HG03045 (cell line): Measurements from ENCODE around the gene PPP2R3A.
"Not testable (repeated sequence)": the region's sequence is repeated elsewhere in the genome, so short reads cannot be mapped to it uniquely, and the experiment has no call there.

Experiments
- ATAC-seq: cut with Tn5 transposase; IDR thresholded peaks from one replicate; pipeline ENCODE4 v1.9.1; 2021; ENCODE audit warnings: mild to moderate bottlenecking, moderate library complexity; ENCODE audit not compliant: unreplicated experiment

PPP2R3A gene, protein sequence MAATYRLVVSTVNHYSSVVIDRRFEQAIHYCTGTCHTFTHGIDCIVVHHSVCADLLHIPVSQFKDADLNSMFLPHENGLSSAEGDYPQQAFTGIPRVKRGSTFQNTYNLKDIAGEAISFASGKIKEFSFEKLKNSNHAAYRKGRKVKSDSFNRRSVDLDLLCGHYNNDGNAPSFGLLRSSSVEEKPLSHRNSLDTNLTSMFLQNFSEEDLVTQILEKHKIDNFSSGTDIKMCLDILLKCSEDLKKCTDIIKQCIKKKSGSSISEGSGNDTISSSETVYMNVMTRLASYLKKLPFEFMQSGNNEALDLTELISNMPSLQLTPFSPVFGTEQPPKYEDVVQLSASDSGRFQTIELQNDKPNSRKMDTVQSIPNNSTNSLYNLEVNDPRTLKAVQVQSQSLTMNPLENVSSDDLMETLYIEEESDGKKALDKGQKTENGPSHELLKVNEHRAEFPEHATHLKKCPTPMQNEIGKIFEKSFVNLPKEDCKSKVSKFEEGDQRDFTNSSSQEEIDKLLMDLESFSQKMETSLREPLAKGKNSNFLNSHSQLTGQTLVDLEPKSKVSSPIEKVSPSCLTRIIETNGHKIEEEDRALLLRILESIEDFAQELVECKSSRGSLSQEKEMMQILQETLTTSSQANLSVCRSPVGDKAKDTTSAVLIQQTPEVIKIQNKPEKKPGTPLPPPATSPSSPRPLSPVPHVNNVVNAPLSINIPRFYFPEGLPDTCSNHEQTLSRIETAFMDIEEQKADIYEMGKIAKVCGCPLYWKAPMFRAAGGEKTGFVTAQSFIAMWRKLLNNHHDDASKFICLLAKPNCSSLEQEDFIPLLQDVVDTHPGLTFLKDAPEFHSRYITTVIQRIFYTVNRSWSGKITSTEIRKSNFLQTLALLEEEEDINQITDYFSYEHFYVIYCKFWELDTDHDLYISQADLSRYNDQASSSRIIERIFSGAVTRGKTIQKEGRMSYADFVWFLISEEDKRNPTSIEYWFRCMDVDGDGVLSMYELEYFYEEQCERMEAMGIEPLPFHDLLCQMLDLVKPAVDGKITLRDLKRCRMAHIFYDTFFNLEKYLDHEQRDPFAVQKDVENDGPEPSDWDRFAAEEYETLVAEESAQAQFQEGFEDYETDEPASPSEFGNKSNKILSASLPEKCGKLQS (N-terminal part only)

DNA sequence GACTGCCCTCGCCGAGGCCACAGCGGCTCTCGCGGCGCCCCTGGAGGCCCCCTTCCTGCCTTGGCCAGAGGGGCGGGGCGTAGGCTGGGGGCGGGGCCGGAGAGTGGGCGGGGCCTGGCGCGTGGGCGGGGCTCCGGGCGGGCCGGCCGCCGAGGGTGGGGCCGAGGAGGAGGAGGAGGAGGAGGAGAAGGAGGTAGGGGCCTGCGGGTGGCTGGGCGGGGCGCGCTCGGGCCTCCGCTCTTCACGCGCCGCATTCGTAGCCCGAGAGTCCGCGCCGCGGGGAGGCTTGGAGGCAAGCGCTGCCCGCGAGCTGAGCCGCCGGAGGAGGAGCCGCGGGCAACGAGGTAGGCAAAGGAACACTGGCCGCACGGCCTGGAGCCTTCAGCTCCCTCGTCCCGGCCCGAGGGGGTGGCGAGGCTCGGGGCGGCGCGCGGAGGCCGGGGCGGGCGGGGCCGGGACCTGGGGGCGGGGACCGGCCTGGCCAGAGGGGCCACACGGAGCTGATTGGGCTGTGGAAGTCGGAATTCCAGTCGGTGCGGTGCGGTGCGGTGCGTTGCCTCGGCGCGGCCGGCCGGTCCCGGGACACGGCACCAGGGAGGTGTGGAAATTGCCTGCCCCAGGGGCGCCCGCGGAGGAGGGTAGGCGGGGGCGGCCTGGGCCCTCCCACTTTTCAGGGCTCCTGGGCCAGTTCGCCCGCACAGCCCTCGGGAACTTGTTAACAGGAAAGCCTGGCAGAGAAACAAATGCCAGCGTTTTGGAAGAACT lies at the start of gene PPP2R3A:
Gene PPP2R3A, plus strand, starts transcription at position 223 of the 765 bp plus-strand sequence. CDS start 35,771 bp downstream, outside the sequence.
- ATAC-seq, result peak; percentile 73

DNA sequence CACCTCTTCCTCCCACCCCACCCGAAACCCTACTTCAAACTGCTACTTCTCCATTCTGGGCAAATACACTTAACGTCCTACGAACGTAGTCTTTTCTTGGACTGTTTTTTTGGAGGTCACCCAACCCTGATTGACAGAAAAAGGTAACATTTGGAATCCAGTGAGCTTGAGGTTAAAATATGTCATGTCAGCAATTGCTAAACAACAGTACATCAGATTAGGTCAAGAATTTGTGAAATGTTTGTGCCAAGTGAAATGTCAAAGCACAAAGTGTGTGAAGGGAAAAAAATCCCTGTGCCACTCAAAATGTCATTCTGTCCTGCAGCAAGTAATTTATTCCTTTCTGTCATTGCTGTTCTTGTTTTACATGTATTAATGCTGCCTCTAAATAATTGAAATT lies 49.2 kb upstream of the PPP2R3A start:
- no peak for ATAC-seq

DNA sequence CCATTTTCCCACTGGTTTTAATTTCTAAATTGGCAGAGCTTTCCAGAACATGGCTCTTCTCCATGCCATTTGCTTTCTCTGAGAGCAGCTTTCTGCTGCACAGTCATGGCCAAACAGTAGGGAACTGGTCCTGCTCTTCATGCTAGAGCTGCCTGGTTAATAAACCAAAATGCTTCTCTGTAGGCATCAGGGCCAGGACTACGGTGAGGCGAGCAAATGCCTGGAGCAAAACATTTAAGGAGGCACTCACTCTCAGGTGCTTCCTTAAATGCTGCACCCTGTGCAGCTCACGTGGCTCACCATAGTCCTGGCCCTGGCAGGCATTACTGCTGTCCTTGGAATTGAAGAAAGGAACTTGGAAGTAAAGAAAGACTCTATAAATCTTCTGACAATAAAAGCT lies 48.5 kb upstream of the PPP2R3A start:
- no peak for ATAC-seq

DNA sequence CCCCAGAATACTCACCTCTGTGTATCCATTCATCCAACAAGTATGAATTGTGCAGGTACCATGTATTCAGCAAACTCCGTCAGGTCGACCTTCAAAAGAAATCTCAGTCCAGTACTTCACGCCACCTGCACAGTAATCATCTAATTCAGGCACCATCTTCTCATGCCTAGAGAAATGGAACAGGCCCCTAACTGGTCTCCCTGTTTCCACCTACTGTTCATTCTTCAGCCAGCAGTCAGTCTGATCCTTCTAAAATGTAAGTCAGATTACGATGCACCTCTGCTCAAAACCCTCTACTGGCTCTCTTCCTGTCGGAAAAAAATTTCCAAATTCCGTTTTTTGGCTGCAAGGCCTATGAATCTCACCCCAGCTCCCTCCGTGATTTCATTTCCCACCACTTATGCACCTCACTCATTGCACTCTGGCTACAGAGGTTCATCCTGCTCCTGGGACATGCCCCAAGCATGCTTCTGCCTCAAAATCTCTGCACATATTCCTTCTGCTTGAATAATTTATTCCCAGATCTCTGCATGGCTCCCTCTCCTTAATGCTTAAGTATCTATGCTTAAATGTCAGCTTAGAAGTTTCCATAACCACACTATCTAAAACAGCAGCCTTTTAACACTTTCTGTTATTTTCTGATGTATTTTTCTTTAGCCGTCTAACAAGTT lies 47.5 kb upstream of the PPP2R3A start:
- no peak for ATAC-seq

DNA sequence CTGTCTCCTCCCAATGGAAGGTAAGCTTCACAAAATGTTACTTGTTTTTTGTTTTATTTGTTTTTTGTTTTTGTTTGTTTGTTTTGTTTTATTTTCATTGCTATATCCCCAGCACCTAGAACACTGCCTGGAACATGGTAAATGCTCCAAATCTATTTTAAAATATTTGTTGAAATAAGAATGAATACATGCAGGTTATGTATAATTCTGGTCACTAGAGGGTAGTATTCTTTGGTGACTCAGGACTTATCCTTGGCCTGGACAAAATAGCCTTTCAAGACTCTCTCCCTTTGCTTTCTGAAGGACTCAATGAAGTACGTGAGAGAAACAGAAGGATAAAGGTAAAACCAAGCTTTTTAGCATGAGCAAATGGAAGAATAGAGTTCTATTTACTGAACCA lies 46.9 kb upstream of the PPP2R3A start:
- no peak for ATAC-seq

DNA sequence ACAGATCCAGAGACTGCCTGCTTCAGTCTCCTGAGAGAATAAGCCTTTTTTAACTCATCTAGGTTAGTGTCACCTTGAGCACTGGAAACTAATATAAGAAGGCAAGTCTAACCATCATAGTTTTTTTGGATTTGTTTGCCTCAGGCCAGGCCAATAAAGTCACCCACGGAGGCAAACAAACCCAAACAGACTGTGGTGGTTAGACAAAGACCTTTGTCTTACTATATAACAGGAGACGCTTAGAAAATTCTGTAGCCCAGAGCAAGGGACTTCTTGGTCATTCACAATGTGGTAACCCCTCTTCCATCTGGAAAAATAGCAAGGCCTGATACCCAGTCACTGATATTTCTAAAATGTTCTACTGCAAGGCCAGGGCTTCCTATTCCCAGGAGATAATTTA lies 45.3 kb upstream of the PPP2R3A start:
- ATAC-seq, result no peak

DNA sequence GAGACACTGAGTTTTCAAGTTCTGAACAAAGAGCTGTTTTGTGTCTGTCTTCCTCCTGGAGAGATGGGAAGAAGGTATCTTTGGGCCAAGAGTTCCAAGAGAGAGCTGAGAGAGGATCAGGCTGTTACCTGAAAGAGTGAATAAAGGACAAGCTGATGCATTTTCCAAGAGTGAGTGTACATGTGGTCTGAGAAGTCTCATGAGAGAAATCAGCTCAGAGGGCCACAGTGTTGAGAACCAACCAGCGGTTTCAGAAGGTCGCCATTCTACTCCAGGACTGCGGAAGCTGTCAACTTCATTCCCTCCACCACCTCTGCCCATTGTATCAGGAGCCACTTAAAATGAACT lies 42.7 kb upstream of the PPP2R3A start:
- ATAC-seq, result no peak

DNA sequence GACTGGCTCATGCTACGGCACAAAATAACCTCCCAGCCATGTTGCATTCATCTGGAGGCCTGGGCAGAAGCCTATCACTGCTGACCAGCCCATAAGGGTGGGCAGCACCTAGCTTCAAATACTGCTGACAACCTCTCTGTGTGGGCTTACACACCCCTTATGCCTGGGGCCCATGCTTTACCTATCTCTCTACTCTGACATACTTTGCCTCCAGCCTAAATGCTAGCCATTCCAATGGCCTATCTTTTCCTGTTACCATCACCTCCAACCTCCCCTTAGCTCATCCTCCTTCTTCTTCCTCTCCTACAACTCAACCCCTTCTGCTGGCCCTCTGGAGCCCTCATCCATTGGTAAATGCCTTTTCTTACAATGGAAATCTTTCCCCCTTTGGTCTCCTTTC lies 41.0 kb upstream of the PPP2R3A start:
- ATAC-seq, result no peak

DNA sequence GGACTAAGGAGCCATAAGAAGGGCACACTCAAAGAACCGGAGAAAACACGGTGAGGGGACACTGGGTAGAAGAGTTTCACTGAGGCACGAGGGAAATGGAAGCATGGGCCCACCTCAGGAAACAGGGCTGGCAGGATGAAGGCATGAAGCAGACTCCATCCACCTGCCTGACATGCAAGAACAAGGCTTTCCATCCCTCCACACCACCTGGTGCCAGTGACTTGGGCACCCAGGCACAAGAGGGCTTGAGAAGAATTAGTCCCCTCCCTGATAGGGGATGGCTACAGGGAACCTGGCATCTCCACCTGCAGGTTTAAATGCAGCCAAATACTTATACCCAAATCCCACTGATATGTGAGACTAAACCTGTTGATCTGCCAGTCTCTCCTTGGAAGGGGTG lies 38.9 kb upstream of the PPP2R3A start:
- ATAC-seq, result no peak

DNA sequence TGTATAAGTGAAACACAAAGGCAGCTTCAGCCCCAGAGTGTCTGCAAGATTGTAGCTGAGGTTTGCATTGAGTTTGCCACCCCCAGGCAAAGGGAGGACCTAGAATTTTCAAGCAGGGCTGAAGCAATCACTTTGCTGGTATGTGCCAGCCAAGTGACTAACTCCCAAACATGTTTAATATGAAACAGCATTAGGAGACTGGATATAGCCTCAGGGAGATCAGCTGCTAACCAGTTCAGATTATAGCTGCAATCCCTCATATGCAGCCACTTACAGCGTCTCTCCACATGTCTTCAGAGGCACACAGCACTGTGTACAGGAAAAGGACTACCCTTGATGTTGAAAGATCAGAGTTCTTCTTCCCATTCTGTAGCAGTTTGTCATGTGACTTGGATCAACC lies 38.4 kb upstream of the PPP2R3A start:
- ATAC-seq, result no peak

DNA sequence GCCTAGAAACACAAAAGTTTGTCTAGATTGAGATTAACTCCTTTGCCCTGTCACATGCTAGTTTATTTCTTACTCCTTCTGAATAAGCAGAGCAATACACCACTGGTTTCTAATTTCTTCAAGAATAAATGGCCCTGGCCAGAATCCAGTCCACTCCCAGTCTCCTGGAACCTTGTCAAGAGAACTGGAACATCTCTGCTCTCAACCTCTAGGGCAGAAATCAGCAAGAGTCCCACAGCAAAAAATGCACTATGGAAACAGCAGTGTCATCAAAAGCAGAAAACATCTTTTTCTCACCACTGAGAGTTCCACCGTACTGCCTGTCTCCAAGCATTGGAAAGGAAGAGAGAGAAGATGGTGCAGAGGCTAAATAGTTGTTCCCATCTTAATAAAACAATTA lies 35.9 kb upstream of the PPP2R3A start:
- no peak for ATAC-seq

DNA sequence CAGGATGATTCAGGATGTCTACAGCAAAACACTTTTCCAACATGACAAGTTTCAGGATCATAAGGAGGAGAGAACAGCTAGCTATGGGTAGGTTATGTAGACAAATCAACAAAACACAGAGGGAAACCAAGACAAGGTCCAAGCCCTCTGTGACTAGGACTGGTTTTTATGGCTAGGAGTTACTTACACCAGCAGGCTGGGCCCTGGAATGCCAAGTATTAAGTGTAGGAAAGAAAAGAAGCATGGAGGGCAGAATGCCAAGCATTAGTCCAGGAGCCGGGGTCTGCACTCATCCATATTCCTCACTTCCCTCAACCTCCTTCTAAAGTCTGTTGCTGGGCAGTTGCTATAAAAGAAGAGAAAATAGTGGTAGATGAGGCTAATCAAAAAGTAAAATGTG lies 35.3 kb upstream of the PPP2R3A start:
- ATAC-seq, result no peak

DNA sequence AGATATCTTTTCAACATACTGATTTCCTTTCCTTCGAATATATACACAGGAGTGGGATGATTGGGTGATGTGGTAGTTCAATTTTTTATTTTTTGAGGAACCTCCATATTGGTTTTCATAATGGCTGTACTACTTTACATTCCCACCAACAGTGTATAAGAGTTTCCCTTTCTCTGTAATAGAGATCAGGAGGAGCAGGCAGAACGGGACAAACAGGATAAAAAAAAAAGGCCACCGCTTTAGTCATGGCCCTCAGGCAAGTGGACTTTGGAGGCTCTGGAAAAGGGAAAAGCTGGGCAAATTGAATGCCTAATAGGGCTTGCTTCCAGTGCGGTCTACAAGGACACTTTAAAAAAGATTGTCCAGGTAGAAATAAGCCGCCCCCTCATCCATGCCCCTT lies 30.4 kb upstream of the PPP2R3A start:
- ATAC-seq, result not testable (repeated sequence)

DNA sequence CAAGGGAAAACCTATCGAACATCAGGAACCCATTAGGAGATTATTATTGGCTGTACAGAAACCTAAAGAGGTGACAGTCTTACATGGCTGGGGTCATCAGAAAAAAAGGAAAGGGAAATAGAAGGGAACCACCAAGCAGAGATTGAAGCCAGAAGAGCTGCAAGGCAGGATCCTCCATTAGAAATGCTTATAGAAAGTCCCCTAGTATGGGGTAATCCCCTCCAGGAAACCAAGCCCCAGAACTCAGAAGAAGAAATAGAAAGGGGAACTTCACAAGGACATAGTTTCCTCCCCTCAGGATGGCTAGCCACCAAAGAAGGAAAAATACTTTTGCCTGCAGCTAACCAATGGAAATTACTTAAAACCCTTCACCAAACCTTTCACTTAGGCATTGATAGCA lies 27.8 kb upstream of the PPP2R3A start:
- not testable (repeated sequence) for ATAC-seq

DNA sequence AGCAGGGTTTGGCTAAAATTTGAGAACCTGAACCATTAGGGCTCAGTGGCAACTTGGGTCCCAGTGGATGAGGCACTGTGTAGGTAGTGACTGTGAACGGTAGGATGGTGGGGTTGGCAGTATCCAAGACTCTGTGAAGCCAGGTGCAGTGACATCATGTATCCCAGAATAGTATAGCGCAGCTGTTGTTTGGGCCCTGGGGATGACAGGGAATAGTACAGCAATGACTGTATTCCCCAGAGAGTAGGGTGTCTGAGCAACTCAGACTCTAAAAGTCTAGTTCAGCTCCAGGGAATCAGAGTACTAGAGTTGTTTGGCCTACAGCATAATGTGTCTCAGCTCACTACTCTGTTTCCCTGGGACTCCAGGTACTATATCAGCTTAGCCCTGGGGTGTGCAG lies 20.7 kb upstream of the PPP2R3A start:
- ATAC-seq, result no peak

DNA sequence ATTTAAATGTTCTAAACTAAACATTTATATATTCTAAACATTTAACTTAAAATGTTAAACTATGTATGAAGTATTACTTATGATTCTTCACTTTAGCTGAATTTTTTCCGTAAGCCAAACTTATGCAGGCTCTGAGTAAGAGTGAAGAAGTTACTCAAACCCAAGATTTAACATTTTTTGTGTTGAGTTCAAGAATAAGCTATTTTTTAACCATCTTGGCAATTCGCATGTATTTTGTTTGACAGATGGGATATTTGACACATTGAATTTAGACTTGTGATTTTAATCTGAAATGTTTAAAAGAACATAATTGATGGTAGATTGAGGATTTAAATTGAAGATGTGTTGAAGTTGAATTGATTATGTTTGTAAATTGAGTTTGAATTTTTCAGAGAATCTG lies 14.6 kb upstream of the PPP2R3A start:
- no peak for ATAC-seq

DNA sequence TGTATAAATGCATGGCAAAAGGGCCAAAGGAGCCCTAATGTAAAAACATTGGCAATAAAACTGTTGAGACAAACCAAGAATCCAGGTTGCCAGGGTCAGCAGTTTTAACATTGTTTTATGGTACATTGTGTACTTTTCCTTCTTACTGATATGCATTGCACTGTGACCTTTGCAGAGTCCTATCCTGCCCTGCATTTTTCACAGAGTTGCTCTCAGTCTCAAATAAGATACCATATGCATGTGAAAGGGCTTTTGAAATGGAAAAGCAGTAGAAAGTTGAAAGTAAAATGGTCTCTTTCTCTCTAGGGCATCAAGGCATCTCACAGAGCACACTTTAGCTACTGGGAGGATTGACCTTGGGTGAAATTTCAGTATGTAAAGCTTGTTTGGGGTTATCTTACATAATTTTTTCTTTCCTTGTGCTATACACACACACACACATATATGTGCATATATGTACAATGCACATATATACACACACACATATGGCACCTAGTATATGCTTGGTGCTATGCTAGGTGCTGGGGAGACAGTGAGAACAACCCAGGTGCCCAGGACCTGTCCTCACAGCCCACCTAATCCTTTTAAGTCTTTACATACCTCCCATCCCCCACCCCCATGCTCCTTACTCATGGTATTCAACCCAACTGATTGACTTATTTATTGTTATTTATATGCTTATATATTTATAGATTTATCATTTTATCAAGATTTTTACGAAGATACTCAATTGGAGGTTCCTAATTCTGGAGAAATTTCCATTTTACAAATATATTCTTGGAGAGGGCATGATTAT lies 1.2 kb upstream of the PPP2R3A start:
- no peak for ATAC-seq

DNA sequence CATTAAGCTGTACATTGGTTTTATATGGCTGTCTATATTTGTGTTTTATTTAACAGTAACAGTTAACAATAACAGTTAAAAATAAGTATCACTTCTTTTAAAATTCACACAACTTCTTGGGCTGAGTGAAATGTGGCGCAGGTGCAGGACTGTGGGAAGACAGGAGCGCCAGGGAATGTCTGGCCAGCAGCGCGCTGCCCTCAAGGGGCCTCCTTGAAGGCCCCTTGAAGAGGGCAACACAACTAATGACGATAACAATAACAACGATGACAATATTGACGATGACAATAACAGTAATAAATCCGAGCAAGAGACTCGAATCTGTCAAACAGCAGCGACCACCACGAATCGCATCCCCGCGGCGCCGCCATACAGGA lies 411 bp upstream of the PPP2R3A start:
- ATAC-seq, result no peak

DNA sequence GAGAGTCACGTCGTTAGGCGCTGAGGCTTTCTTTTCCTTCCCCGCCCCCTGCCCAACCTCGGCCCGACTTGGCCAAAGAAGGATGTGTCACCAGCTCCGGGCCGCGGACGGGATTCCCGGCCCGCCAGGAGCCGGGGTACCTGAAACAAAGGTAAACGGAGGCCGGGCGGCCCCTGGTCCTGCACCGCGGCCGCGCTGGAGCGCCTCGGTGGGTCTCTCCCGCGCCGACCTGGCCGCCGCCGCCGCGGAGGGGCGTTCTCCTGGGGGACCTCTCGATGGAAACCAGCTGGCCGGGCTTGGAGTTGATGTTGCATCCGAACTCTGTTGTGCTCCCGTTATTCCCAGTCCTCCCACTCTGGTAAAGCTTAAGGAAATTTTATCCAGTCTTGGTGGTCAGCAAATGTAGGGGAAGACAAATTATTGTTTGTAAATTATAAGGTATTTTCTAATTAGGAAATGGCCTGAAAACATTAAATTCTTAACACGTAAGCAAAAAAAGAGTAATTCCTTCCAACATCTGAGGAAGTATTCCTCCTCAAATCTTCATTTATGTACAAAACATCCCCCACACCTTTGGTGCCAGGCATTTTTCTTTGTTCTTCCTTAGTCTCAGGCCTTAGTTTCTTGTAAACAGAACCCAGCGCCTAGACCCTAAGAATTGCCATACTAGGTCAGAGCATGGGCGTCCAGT lies 888 bp downstream of the PPP2R3A start:
- peak; percentile 15 for ATAC-seq
